ENCODE measurements around the gene TBXAS1. TPM values are rescaled to one million over a fixed set of nuclear protein-coding genes. Genes with fewer than 3 reads are reported as not detected.

The TBXAS1 gene
- total RNA-seq, 2 donors from 2014 or later: 3.9 to 4.7 TPM

GRCh38 chr7:139889186-139889871 lies 60.3 kb downstream of the TBXAS1 start:
- no peaks in the 10 kb centered on the region for H3K9me3 Mint-ChIP-seq
- DNase-seq: no peak
- ATAC-seq (replicated peaks in 1 of 2): peak in 1 of 2 donors; percentile 23

GRCh38 chr7:139893461-139893860 lies 64.4 kb downstream of the TBXAS1 start:
- DNase-seq: no peak
- H3K27me3 Mint-ChIP-seq (ENCODE audit: low read depth): no peaks in the 10 kb centered on the region
- H3K27ac Mint-ChIP-seq: no peak overlapping the region
- ATAC-seq (replicated peaks in 1 of 2): no peak
- H3K9me3 Mint-ChIP-seq: no peaks in the 10 kb centered on the region
- H3K36me3 Mint-ChIP-seq (ENCODE audit: insufficient read depth in 2 of 2): no peaks in the 10 kb centered on the region
- peaks cover 6% of the 10 kb centered on the region for H3K4me1 Mint-ChIP-seq (ENCODE audit: low read depth)
- no peak overlapping the region for H3K4me3 Mint-ChIP-seq

More at GRCh38 chr7:139889186-139889871, 60.3 kb downstream of the TBXAS1 start:
- H3K4me3 Mint-ChIP-seq: no peak overlapping the region
- no peaks in the 10 kb centered on the region for H3K27me3 Mint-ChIP-seq (ENCODE audit: low read depth)
- no peaks in the 10 kb centered on the region for H3K36me3 Mint-ChIP-seq (ENCODE audit: insufficient read depth in 2 of 2)
- peaks cover 6% of the 10 kb centered on the region for H3K4me1 Mint-ChIP-seq (ENCODE audit: low read depth)
- no peak overlapping the region for H3K27ac Mint-ChIP-seq

GRCh38 chr7:139893999-139894398 lies 64.9 kb downstream of the TBXAS1 start:
- no peak overlapping the region for H3K4me3 Mint-ChIP-seq
- no peaks in the 10 kb centered on the region for H3K36me3 Mint-ChIP-seq (ENCODE audit: insufficient read depth in 2 of 2)
- ATAC-seq (replicated peaks in 1 of 2): no peak
- peaks cover 4% of the 10 kb centered on the region for H3K4me1 Mint-ChIP-seq (ENCODE audit: low read depth)
- DNase-seq: no peak
- H3K9me3 Mint-ChIP-seq: no peaks in the 10 kb centered on the region
- no peaks in the 10 kb centered on the region for H3K27me3 Mint-ChIP-seq (ENCODE audit: low read depth)
- H3K27ac Mint-ChIP-seq: no peak overlapping the region

GRCh38 chr7:139895141-139895829 lies 66.2 kb downstream of the TBXAS1 start:
- Mint-ChIP-seq H3K9me3 (no peaks in the 10 kb centered on the region), H3K27ac (no peak overlapping the region), H3K4me3 (no peak overlapping the region), H3K27me3 (ENCODE audit: low read depth) (no peaks in the 10 kb centered on the region), H3K36me3 (ENCODE audit: insufficient read depth in 2 of 2) (no peaks in the 10 kb centered on the region), H3K4me1 (ENCODE audit: low read depth) (no peaks in the 10 kb centered on the region)
- no peak for DNase-seq
- no peak for ATAC-seq (replicated peaks in 1 of 2)

GRCh38 chr7:139896288-139896687 lies 67.2 kb downstream of the TBXAS1 start:
- H3K9me3 Mint-ChIP-seq: no peaks in the 10 kb centered on the region
- no peak overlapping the region for H3K4me3 Mint-ChIP-seq
- no peaks in the 10 kb centered on the region for H3K36me3 Mint-ChIP-seq (ENCODE audit: insufficient read depth in 2 of 2)
- no peak for ATAC-seq (replicated peaks in 1 of 2)
- no peak overlapping the region for H3K27ac Mint-ChIP-seq
- DNase-seq: no peak
- H3K27me3 Mint-ChIP-seq (ENCODE audit: low read depth): no peaks in the 10 kb centered on the region
- H3K4me1 Mint-ChIP-seq (ENCODE audit: low read depth): no peaks in the 10 kb centered on the region

- Mint-ChIP-seq H3K4me3 (no peak overlapping the region), H3K27me3 (ENCODE audit: low read depth) (no peaks in the 10 kb centered on the region)
- no peak for DNase-seq
These were observed 67.8 kb downstream of the TBXAS1 start for GRCh38 chr7:139896831-139897230.

GRCh38 chr7:139897422-139898090 lies 68.5 kb downstream of the TBXAS1 start:
- H3K36me3 Mint-ChIP-seq (ENCODE audit: insufficient read depth in 2 of 2): no peaks in the 10 kb centered on the region
- DNase-seq: no peak
- no peak for ATAC-seq (replicated peaks in 1 of 2)
- H3K27me3 Mint-ChIP-seq (ENCODE audit: low read depth): no peaks in the 10 kb centered on the region
- no peak overlapping the region for H3K27ac Mint-ChIP-seq
- H3K9me3 Mint-ChIP-seq: no peaks in the 10 kb centered on the region
- H3K4me1 Mint-ChIP-seq (ENCODE audit: low read depth): no peaks in the 10 kb centered on the region
- no peak overlapping the region for H3K4me3 Mint-ChIP-seq

More at GRCh38 chr7:139896831-139897230, 67.8 kb downstream of the TBXAS1 start:
- no peak for ATAC-seq (replicated peaks in 1 of 2)
- Mint-ChIP-seq H3K4me1 (ENCODE audit: low read depth) (no peaks in the 10 kb centered on the region), H3K9me3 (no peaks in the 10 kb centered on the region), H3K27ac (no peak overlapping the region), H3K36me3 (ENCODE audit: insufficient read depth in 2 of 2) (no peaks in the 10 kb centered on the region)

GRCh38 chr7:139898483-139898882 lies 69.4 kb downstream of the TBXAS1 start:
- Mint-ChIP-seq H3K27ac (no peak overlapping the region), H3K36me3 (ENCODE audit: insufficient read depth in 2 of 2) (no peaks in the 10 kb centered on the region), H3K4me1 (ENCODE audit: low read depth) (no peaks in the 10 kb centered on the region), H3K4me3 (no peak overlapping the region), H3K9me3 (peaks cover 0 to 7% of the 10 kb centered on the region in 2 donors), H3K27me3 (ENCODE audit: low read depth) (no peaks in the 10 kb centered on the region)
- ATAC-seq (replicated peaks in 1 of 2): no peak
- no peak for DNase-seq

GRCh38 chr7:139899328-139899955 lies 70.4 kb downstream of the TBXAS1 start:
- H3K4me3 Mint-ChIP-seq: no peak overlapping the region
- no peaks in the 10 kb centered on the region for H3K27me3 Mint-ChIP-seq (ENCODE audit: low read depth)
- no peaks in the 10 kb centered on the region for H3K4me1 Mint-ChIP-seq (ENCODE audit: low read depth)

GRCh38 chr7:139900326-139900725 lies 71.3 kb downstream of the TBXAS1 start:
- ATAC-seq (replicated peaks in 1 of 2) (no peak), DNase-seq (no peak)
- Mint-ChIP-seq H3K4me1 (ENCODE audit: low read depth) (no peaks in the 10 kb centered on the region), H3K27me3 (ENCODE audit: low read depth) (no peaks in the 10 kb centered on the region), H3K36me3 (ENCODE audit: insufficient read depth in 2 of 2) (peaks cover 4 to 6% of the 10 kb centered on the region in 2 donors), H3K4me3 (no peak overlapping the region), H3K27ac (no peak overlapping the region), H3K9me3 (peaks cover 6 to 10% of the 10 kb centered on the region in 2 donors)

More at GRCh38 chr7:139899328-139899955, 70.4 kb downstream of the TBXAS1 start:
- no peak overlapping the region for H3K27ac Mint-ChIP-seq
- H3K9me3 Mint-ChIP-seq: peaks cover 2 to 10% of the 10 kb centered on the region in 2 donors
- ATAC-seq (replicated peaks in 1 of 2) (no peak), DNase-seq (no peak)
- peaks cover 0 to 4% of the 10 kb centered on the region in 2 donors for H3K36me3 Mint-ChIP-seq (ENCODE audit: insufficient read depth in 2 of 2)

- Mint-ChIP-seq H3K9me3 (peaks cover 6 to 10% of the 10 kb centered on the region in 2 donors), H3K4me1 (ENCODE audit: low read depth) (no peaks in the 10 kb centered on the region), H3K36me3 (ENCODE audit: insufficient read depth in 2 of 2) (peaks cover 4 to 6% of the 10 kb centered on the region in 2 donors), H3K27ac (no peak overlapping the region), H3K27me3 (ENCODE audit: low read depth) (no peaks in the 10 kb centered on the region), H3K4me3 (no peak overlapping the region)
- ATAC-seq (replicated peaks in 1 of 2) (no peak), DNase-seq (no peak)
These were observed 72.2 kb downstream of the TBXAS1 start for GRCh38 chr7:139901056-139901795.

GRCh38 chr7:139901901-139902300 lies 72.8 kb downstream of the TBXAS1 start:
- peaks cover 6 to 10% of the 10 kb centered on the region in 2 donors for H3K9me3 Mint-ChIP-seq
- H3K4me1 Mint-ChIP-seq (ENCODE audit: low read depth): no peaks in the 10 kb centered on the region
- H3K36me3 Mint-ChIP-seq (ENCODE audit: insufficient read depth in 2 of 2): peaks cover 5 to 10% of the 10 kb centered on the region in 2 donors
- H3K4me3 Mint-ChIP-seq: no peak overlapping the region
- no peak for DNase-seq
- no peak overlapping the region for H3K27ac Mint-ChIP-seq
- ATAC-seq (replicated peaks in 1 of 2): no peak
- H3K27me3 Mint-ChIP-seq (ENCODE audit: low read depth): no peaks in the 10 kb centered on the region
